ENCODE measurements around the gene TXNRD2.

TXNRD2 gene

GRCh38 chr22:19900707-19901436, 40.7 kb downstream of the TXNRD2 start:
- Histone ChIP-seq H3K9me3 (ENCODE audit: insufficient read depth, low read length) (no peaks in the 10 kb centered on the region), H3K36me3 (ENCODE audit: insufficient read depth, insufficient read length, low read length) (peaks cover 14% of the 10 kb centered on the region), H3K4me3 (ENCODE audit: insufficient read length, low read depth) (no peak overlapping the region), H3K27me3 (ENCODE audit: insufficient read depth, insufficient read length) (no peaks in the 10 kb centered on the region), H3K4me1 (ENCODE audit: insufficient read depth, insufficient read length) (peaks cover 15% of the 10 kb centered on the region), H3K9ac (ENCODE audit: insufficient read length, low read depth) (no peak overlapping the region)
- TF ChIP-seq SUZ12 (IDR thresholded peaks at IDR 0.05; ENCODE audit: extremely low read depth, insufficient read depth, insufficient read length) (no peak), YY1 (IDR thresholded peaks at IDR 0.05; ENCODE audit: insufficient read depth, insufficient read length) (no peak), ZNF274 (IDR thresholded peaks at IDR 0.05; ENCODE audit: low read depth, low read length) (no peak)
- no peak for DNase-seq (ENCODE audit: low read depth, low spot score)

DNA sequence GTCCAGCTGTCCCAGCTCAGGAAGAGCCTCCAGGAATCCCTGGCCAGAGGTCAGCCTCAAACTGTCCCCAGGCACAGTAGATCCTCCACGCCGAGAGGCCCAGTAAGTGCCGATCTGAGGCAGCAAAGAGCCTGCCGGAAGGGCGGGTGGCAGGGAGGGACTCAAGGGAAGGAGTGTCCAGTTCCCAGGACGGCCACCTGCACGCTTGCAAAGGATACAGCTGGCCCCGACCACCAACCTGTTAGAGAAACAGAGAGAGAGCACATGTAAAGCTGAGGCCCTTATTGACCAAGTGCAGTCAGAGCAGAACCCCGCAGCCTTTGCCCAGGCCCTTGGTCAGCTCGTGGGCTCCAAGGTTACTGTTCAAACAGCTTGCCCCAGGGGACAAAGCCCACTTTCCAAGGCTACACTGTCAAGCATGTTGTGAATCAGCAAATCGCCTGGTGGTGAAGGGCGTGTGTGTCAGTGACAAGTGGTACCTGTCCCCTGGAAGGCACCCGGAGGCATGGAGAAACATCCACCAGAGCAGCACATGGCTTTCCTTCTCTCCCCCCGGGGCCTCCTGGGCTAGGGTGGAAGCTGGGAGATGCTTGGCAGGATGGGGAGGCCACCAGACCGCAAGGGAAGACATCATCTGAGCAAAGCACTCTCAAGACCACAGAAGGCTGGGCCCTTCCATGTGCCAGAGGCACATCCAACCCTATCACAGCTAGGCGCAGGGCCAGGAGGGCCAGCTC, 42.6 kb downstream of the TXNRD2 start:
- H3K4me1 ChIP-seq (ENCODE audit: insufficient read depth, insufficient read length) = peaks cover 12% of the 10 kb centered on the region
- TF ChIP-seq YY1 (IDR thresholded peaks at IDR 0.05; ENCODE audit: insufficient read depth, insufficient read length) (no peak), SUZ12 (IDR thresholded peaks at IDR 0.05; ENCODE audit: extremely low read depth, insufficient read depth, insufficient read length) (no peak)
- H3K9ac ChIP-seq (ENCODE audit: insufficient read length, low read depth) = no peak overlapping the region
- H3K4me3 ChIP-seq (ENCODE audit: insufficient read length, low read depth) = no peak overlapping the region
- no peaks in the 10 kb centered on the region for H3K9me3 ChIP-seq (ENCODE audit: insufficient read depth, low read length)
- H3K36me3 ChIP-seq (ENCODE audit: insufficient read depth, insufficient read length, low read length) = peaks cover 22% of the 10 kb centered on the region
- no peak for DNase-seq (ENCODE audit: low read depth, low spot score)
- H3K27me3 ChIP-seq (ENCODE audit: insufficient read depth, insufficient read length) = no peaks in the 10 kb centered on the region

- DNase-seq (ENCODE audit: low read depth, low spot score) = no peak
- H3K9ac ChIP-seq (ENCODE audit: insufficient read length, low read depth) = no peak overlapping the region
- no peak overlapping the region for H3K4me3 ChIP-seq (ENCODE audit: insufficient read length, low read depth)
- H3K4me1 ChIP-seq (ENCODE audit: insufficient read depth, insufficient read length) = peaks cover 11% of the 10 kb centered on the region
- peaks cover 29% of the 10 kb centered on the region for H3K36me3 ChIP-seq (ENCODE audit: insufficient read depth, insufficient read length, low read length)
- no peaks in the 10 kb centered on the region for H3K27me3 ChIP-seq (ENCODE audit: insufficient read depth, insufficient read length)
- TF ChIP-seq YY1 (IDR thresholded peaks at IDR 0.05; ENCODE audit: insufficient read depth, insufficient read length) (no peak), ZNF274 (IDR thresholded peaks at IDR 0.05; ENCODE audit: low read depth, low read length) (no peak), SUZ12 (IDR thresholded peaks at IDR 0.05; ENCODE audit: extremely low read depth, insufficient read depth, insufficient read length) (no peak)
- no peaks in the 10 kb centered on the region for H3K9me3 ChIP-seq (ENCODE audit: insufficient read depth, low read length)
These were observed 43.5 kb downstream of the TXNRD2 start for GRCh38 chr22:19898145-19898544.

DNA sequence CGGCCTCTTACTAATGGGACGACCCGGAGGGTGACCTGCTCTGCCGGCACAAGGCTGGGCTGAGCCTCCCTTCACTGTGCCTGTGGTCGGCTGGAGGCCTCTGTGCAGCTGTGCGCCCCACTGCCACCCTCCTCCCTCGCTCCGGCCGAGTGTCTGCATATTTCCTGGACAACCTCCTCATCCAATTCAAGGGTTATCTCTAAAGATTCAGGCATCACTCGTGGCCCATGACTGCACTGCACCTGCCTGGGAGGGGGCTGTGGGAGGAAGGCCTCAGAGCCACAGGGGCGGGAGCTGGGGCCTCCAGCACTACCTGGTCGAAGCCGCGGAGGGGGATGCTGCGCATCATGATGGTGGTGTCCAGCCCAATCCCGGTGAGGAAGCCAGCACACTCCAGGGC, 43.9 kb downstream of the TXNRD2 start:
- no peak for DNase-seq (ENCODE audit: low read depth, low spot score)
- Histone ChIP-seq H3K4me1 (ENCODE audit: insufficient read depth, insufficient read length) (peaks cover 8% of the 10 kb centered on the region), H3K4me3 (ENCODE audit: insufficient read length, low read depth) (no peak overlapping the region), H3K9me3 (ENCODE audit: insufficient read depth, low read length) (no peaks in the 10 kb centered on the region), H3K36me3 (ENCODE audit: insufficient read depth, insufficient read length, low read length) (peaks cover 29% of the 10 kb centered on the region), H3K27me3 (ENCODE audit: insufficient read depth, insufficient read length) (no peaks in the 10 kb centered on the region), H3K9ac (ENCODE audit: insufficient read length, low read depth) (no peak overlapping the region)
- TF ChIP-seq YY1 (IDR thresholded peaks at IDR 0.05; ENCODE audit: insufficient read depth, insufficient read length) = no peak
- no peak for TF ChIP-seq SUZ12 (IDR thresholded peaks at IDR 0.05; ENCODE audit: extremely low read depth, insufficient read depth, insufficient read length)
- TF ChIP-seq ZNF274 (IDR thresholded peaks at IDR 0.05; ENCODE audit: low read depth, low read length) = no peak

DNA sequence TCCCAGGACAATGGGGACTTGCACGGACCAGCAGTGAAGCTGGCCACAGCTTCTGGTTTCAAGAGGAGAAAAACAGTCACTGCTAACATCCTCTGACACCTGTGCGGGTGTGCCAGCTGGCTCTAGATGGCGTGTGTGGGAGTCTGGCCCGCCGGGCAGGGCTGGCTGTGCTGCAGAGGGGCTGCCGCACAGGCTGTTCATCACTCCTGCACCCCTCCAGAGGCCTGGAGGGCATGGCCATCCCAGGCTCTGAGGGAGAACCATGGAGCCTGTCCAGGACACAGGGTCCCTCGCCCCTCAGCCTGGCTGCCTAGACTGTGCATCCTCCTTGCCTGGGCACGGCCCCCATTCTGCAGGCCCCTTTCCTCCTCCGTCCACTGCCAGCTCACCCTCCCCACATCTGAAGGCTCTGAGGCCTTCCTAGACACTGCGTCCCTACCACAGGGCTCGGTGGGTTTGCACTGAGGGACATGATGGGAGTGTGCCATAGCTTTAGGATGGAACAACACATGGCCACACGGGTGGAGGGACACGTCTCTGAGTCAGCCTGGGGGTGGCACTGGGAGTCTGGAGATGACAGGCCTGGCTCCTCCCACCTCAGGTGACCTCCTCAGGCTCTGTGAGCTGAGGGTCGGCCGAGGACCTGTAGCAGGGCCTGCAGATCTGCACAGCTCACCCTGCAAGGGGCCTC, 44.8 kb downstream of the TXNRD2 start:
- Histone ChIP-seq H3K4me1 (ENCODE audit: insufficient read depth, insufficient read length) (peaks cover 14% of the 10 kb centered on the region), H3K36me3 (ENCODE audit: insufficient read depth, insufficient read length, low read length) (peaks cover 29% of the 10 kb centered on the region), H3K27me3 (ENCODE audit: insufficient read depth, insufficient read length) (no peaks in the 10 kb centered on the region), H3K4me3 (ENCODE audit: insufficient read length, low read depth) (no peak overlapping the region), H3K9me3 (ENCODE audit: insufficient read depth, low read length) (no peaks in the 10 kb centered on the region), H3K9ac (ENCODE audit: insufficient read length, low read depth) (no peak overlapping the region)
- no peak for DNase-seq (ENCODE audit: low read depth, low spot score)
- TF ChIP-seq ZNF274 (IDR thresholded peaks at IDR 0.05; ENCODE audit: low read depth, low read length) (no peak), SUZ12 (IDR thresholded peaks at IDR 0.05; ENCODE audit: extremely low read depth, insufficient read depth, insufficient read length) (no peak), YY1 (IDR thresholded peaks at IDR 0.05; ENCODE audit: insufficient read depth, insufficient read length) (no peak)

GRCh38 chr22:19895160-19895849, 46.3 kb downstream of the TXNRD2 start:
- Histone ChIP-seq H3K4me3 (ENCODE audit: insufficient read length, low read depth) (no peak overlapping the region), H3K9ac (ENCODE audit: insufficient read length, low read depth) (no peak overlapping the region), H3K27me3 (ENCODE audit: insufficient read depth, insufficient read length) (no peaks in the 10 kb centered on the region), H3K4me1 (ENCODE audit: insufficient read depth, insufficient read length) (peaks cover 19% of the 10 kb centered on the region), H3K9me3 (ENCODE audit: insufficient read depth, low read length) (no peaks in the 10 kb centered on the region), H3K36me3 (ENCODE audit: insufficient read depth, insufficient read length, low read length) (peaks cover 24% of the 10 kb centered on the region)
- no peak for DNase-seq (ENCODE audit: low read depth, low spot score)
- no peak for TF ChIP-seq ZNF274 (IDR thresholded peaks at IDR 0.05; ENCODE audit: low read depth, low read length)
- TF ChIP-seq SUZ12 (IDR thresholded peaks at IDR 0.05; ENCODE audit: extremely low read depth, insufficient read depth, insufficient read length) = no peak
- no peak for TF ChIP-seq YY1 (IDR thresholded peaks at IDR 0.05; ENCODE audit: insufficient read depth, insufficient read length)

All from NT2/D1 (cell line).